ENCODE measurements around the gene GLYATL3.

DNA sequence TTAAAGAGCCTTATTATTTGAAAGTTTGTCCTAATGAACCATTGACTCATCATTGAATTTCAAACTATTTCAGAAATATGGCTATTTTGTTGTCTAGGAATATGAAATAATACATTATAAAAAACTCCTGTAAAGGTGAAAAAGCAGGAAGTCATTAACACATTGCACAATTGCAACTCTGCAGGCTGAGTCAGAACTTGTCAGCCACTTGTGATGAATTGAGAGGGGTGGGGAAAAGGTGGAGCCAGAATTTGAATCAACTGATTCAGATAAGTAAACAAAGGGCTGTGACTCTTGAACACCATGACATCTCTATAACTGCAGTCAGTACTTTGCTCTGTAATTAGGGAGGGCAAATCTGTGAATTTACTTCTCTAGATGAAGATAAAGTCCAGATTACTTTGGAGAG lies 56.7 kb downstream of the GLYATL3 start:
- no peak for TF ChIP-seq POLR2A (IDR thresholded peaks at IDR 0.05)
- TF ChIP-seq, protein P1, sequence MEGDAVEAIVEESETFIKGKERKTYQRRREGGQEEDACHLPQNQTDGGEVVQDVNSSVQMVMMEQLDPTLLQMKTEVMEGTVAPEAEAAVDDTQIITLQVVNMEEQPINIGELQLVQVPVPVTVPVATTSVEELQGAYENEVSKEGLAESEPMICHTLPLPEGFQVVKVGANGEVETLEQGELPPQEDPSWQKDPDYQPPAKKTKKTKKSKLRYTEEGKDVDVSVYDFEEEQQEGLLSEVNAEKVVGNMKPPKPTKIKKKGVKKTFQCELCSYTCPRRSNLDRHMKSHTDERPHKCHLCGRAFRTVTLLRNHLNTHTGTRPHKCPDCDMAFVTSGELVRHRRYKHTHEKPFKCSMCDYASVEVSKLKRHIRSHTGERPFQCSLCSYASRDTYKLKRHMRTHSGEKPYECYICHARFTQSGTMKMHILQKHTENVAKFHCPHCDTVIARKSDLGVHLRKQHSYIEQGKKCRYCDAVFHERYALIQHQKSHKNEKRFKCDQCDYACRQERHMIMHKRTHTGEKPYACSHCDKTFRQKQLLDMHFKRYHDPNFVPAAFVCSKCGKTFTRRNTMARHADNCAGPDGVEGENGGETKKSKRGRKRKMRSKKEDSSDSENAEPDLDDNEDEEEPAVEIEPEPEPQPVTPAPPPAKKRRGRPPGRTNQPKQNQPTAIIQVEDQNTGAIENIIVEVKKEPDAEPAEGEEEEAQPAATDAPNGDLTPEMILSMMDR (IDR thresholded peaks at IDR 0.05) = no peak

All from heart left ventricle (tissue), 13 donors.